GM10266 (cell line): ENCODE results near the gene KCNH3.
"Not testable (repeated sequence)": the region's sequence is repeated elsewhere in the genome, so short reads cannot be mapped to it uniquely, and the experiment has no call there.

Experiments
- DNase-seq: peaks from one replicate; pipeline ENCODE4 v3.0.0; 2012; ENCODE audit errors: extremely low spot score
- TF ChIP-seq, protein P1 (sequence below): IDR thresholded peaks from 2 replicates; pipeline ENCODE4 v1.5.1; 2012; ENCODE audit warnings: mild to moderate bottlenecking, low read depth; ENCODE audit not compliant: control insufficient read depth, insufficient read depth; ENCODE audit errors: missing control alignments

Gene KCNH3

GRCh38 chr12:49529414-49529813 is 9.4 kb upstream of the KCNH3 start:
- DNase-seq, result no peak
- TF ChIP-seq, protein P1, sequence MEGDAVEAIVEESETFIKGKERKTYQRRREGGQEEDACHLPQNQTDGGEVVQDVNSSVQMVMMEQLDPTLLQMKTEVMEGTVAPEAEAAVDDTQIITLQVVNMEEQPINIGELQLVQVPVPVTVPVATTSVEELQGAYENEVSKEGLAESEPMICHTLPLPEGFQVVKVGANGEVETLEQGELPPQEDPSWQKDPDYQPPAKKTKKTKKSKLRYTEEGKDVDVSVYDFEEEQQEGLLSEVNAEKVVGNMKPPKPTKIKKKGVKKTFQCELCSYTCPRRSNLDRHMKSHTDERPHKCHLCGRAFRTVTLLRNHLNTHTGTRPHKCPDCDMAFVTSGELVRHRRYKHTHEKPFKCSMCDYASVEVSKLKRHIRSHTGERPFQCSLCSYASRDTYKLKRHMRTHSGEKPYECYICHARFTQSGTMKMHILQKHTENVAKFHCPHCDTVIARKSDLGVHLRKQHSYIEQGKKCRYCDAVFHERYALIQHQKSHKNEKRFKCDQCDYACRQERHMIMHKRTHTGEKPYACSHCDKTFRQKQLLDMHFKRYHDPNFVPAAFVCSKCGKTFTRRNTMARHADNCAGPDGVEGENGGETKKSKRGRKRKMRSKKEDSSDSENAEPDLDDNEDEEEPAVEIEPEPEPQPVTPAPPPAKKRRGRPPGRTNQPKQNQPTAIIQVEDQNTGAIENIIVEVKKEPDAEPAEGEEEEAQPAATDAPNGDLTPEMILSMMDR, result no peak

DNA sequence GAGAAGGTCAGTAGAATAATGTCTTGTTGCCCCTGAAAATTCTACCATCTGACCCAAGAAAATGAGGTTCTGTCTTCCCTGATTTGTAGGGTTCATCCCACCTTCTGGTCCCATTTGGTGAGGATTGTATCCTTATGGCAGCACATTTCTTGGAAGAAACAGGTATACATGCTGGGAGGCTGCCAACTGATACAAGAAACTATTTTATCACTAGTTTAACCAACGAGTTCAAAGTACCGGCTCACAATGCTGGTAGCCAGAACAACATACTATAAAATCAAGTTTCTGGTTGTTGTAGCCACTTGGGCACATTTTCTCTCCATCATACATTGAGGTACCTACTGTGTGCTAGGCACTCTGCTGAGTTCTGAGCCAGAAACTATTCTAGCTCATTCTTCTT is 7.1 kb upstream of the KCNH3 start:
- TF ChIP-seq, protein P1, result no peak
- DNase-seq, result no peak

- no peak for DNase-seq
- TF ChIP-seq, protein P1, result no peak
Measured at GRCh38 chr12:49533331-49533730, 5.5 kb upstream of the KCNH3 start.

GRCh38 chr12:49534122-49534521 is 4.7 kb upstream of the KCNH3 start:
- DNase-seq, result not testable (repeated sequence)

GRCh38 chr12:49534731-49535278 is 4.0 kb upstream of the KCNH3 start:
- DNase-seq, result no peak
- TF ChIP-seq, protein P1, result no peak

DNA sequence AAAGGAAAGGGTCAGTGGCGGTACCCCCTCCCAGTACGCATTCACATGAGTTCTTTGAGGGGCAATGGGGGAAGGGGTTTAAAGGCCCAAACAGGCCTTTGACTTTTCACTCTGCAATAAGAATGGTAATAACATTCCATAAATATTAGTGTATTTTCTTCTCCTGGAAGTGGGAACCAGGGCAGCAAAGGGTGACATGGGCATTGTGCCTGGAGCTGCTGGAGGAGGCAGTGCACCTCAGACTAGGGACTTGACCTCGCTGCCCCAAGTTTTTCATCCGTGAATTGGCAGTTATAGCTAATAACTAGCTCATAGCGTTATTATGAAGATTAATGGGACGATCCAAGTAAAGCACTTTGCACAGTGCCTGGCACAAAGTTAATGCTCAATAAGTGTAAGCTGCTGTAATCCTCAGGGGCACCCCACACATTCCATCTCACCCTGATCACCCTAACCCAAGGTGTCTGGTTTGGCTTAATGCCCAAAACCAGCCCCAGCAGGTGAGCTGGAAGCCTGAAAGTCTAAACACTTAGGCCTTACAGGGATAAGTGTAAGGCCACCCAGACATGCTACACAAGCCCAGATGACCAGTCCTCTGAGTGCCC is 2.8 kb upstream of the KCNH3 start:
- TF ChIP-seq, protein P1, result no peak
- DNase-seq, result no peak

- TF ChIP-seq, protein P1, result no peak
- DNase-seq, result no peak
Measured at GRCh38 chr12:49536526-49537071, 2.2 kb upstream of the KCNH3 start.
